ENCODE measurements around the gene VPS13A. TPM values are rescaled to one million over a fixed set of nuclear protein-coding genes. Genes with fewer than 3 reads are reported as not detected.

The VPS13A gene
- total and polyA plus RNA-seq, 2 donors (not counting 1 experiment from before 2014, with no cell fraction given), result 12.8 to 39.3 TPM

GRCh38 chr9:77305622-77306400 is 128.5 kb downstream of the VPS13A start:
- no peak overlapping the region for H2AFZ ChIP-seq (ENCODE audit: low read length)
- no peaks in the 10 kb centered on the region for H3K27me3 ChIP-seq (ENCODE audit: control insufficient read depth, insufficient read depth, low read length)
- H3K27ac ChIP-seq (ENCODE audit: insufficient read depth, low read length), result no peak overlapping the region
- no peaks in the 10 kb centered on the region for H3K4me1 ChIP-seq (ENCODE audit: control insufficient read depth, extremely low read depth, insufficient read depth, low read length)
- no peak overlapping the region for H3K9ac ChIP-seq (ENCODE audit: insufficient read depth, low read length)
- peak; percentile 8 to 26 for DNase-seq (ENCODE audit: low read depth in 2 of 2)
- H4K20me1 ChIP-seq (ENCODE audit: control insufficient read depth, extremely low read depth, insufficient read depth, low read length), result no peaks in the 10 kb centered on the region
- H3K9me3 ChIP-seq (ENCODE audit: control insufficient read depth, insufficient read depth, low read depth, low read length), result no peaks in the 10 kb centered on the region
- no peaks in the 10 kb centered on the region for H3K36me3 ChIP-seq (ENCODE audit: control insufficient read depth, insufficient read depth, low read length)
- no peak overlapping the region for H3K4me3 ChIP-seq (replicated peaks in 1 of 4; ENCODE audit: control extremely low read depth in 1 of 4, insufficient read depth in 1 of 4, low read depth in 3 of 4, low read length in 4 of 4)
- H3K79me2 ChIP-seq (ENCODE audit: control insufficient read depth, insufficient read depth, low read length), result no peaks in the 10 kb centered on the region
- peak overlapping the region; percentile 57 for H3K4me2 ChIP-seq (ENCODE audit: extremely low read depth, insufficient read depth, low read length)
- no peak for TF ChIP-seq EZH2 (IDR thresholded peaks at IDR 0.05; ENCODE audit: low read length, missing control alignments)

GRCh38 chr9:77307166-77307565 is 129.8 kb downstream of the VPS13A start:
- Histone ChIP-seq H3K4me2 (ENCODE audit: extremely low read depth, insufficient read depth, low read length) (no peak overlapping the region), H3K27ac (ENCODE audit: insufficient read depth, low read length) (no peak overlapping the region), H2AFZ (ENCODE audit: low read length) (no peak overlapping the region), H3K4me3 (replicated peaks in 1 of 4; ENCODE audit: control extremely low read depth in 1 of 4, insufficient read depth in 1 of 4, low read depth in 3 of 4, low read length in 4 of 4) (no peak overlapping the region), H4K20me1 (ENCODE audit: control insufficient read depth, extremely low read depth, insufficient read depth, low read length) (no peaks in the 10 kb centered on the region), H3K9ac (ENCODE audit: insufficient read depth, low read length) (no peak overlapping the region), H3K4me1 (ENCODE audit: control insufficient read depth, extremely low read depth, insufficient read depth, low read length) (no peaks in the 10 kb centered on the region), H3K79me2 (ENCODE audit: control insufficient read depth, insufficient read depth, low read length) (no peaks in the 10 kb centered on the region), H3K27me3 (ENCODE audit: control insufficient read depth, insufficient read depth, low read length) (no peaks in the 10 kb centered on the region), H3K9me3 (ENCODE audit: control insufficient read depth, insufficient read depth, low read depth, low read length) (no peaks in the 10 kb centered on the region), H3K36me3 (ENCODE audit: control insufficient read depth, insufficient read depth, low read length) (no peaks in the 10 kb centered on the region)
- DNase-seq (ENCODE audit: low read depth in 2 of 2), result no peak
- no peak for TF ChIP-seq CTCF (conservative IDR thresholded peaks at IDR 0.05 in 1 of 2, IDR thresholded peaks at IDR 0.05 in 1 of 2; ENCODE audit: low read depth in 1 of 2, low read length in 2 of 2)
- no peak for TF ChIP-seq EZH2 (IDR thresholded peaks at IDR 0.05; ENCODE audit: low read length, missing control alignments)

GRCh38 chr9:77316058-77316457 is 138.7 kb downstream of the VPS13A start:
- H3K4me3 ChIP-seq (replicated peaks in 1 of 4; ENCODE audit: control extremely low read depth in 1 of 4, insufficient read depth in 1 of 4, low read depth in 3 of 4, low read length in 4 of 4), result no peak overlapping the region
- TF ChIP-seq CTCF (conservative IDR thresholded peaks at IDR 0.05 in 1 of 2, IDR thresholded peaks at IDR 0.05 in 1 of 2; ENCODE audit: low read depth in 1 of 2, low read length in 2 of 2) (no peak), EZH2 (IDR thresholded peaks at IDR 0.05; ENCODE audit: low read length, missing control alignments) (no peak)
- no peak overlapping the region for H3K27ac ChIP-seq (ENCODE audit: insufficient read depth, low read length)
- H3K27me3 ChIP-seq (ENCODE audit: control insufficient read depth, insufficient read depth, low read length), result no peaks in the 10 kb centered on the region
- H3K4me1 ChIP-seq (ENCODE audit: control insufficient read depth, extremely low read depth, insufficient read depth, low read length), result no peaks in the 10 kb centered on the region
- no peak overlapping the region for H2AFZ ChIP-seq (ENCODE audit: low read length)
- no peak overlapping the region for H3K4me2 ChIP-seq (ENCODE audit: extremely low read depth, insufficient read depth, low read length)
- no peaks in the 10 kb centered on the region for H3K36me3 ChIP-seq (ENCODE audit: control insufficient read depth, insufficient read depth, low read length)
- H3K9me3 ChIP-seq (ENCODE audit: control insufficient read depth, insufficient read depth, low read depth, low read length), result no peaks in the 10 kb centered on the region
- H3K79me2 ChIP-seq (ENCODE audit: control insufficient read depth, insufficient read depth, low read length), result no peaks in the 10 kb centered on the region
- H3K9ac ChIP-seq (ENCODE audit: insufficient read depth, low read length), result no peak overlapping the region
- no peak for DNase-seq (ENCODE audit: low read depth in 2 of 2)
- no peaks in the 10 kb centered on the region for H4K20me1 ChIP-seq (ENCODE audit: control insufficient read depth, extremely low read depth, insufficient read depth, low read length)

Data from fibroblast of lung (primary cell).